ENCODE results near the gene IKZF1. TPM values are rescaled to one million over a fixed set of nuclear protein-coding genes. Genes with fewer than 3 reads are reported as not detected.

Gene IKZF1
- total and polyA plus RNA-seq, 2 of the 4 experiments (the other 2 are of a cell fraction): not detected

GRCh38 chr7:50308532-50309385, 4.2 kb downstream of the IKZF1 start:
- H4K91ac ChIP-seq (ENCODE audit: insufficient read depth, low read depth, low read length): no peak overlapping the region
- BruUV-seq (replicated peaks): no TSS peak

More at GRCh38 chr7:50308532-50309385, 4.2 kb downstream of the IKZF1 start:
- Histone ChIP-seq H2BK20ac (ENCODE audit: low read depth, low read length) (no peak overlapping the region), H3K14ac (replicated peaks; ENCODE audit: low read depth, low read length) (no peak overlapping the region), H2AK9ac (replicated peaks; ENCODE audit: low read depth, low read length, poor library complexity) (no peak overlapping the region), H3K56ac (ENCODE audit: extremely low read depth, insufficient read depth, low read length) (no peak overlapping the region), H4K5ac (ENCODE audit: low read depth, low read length) (no peak overlapping the region), H3K9ac (ENCODE audit: low read depth, low read length) (no peak overlapping the region), H2AFZ (replicated peaks; ENCODE audit: low read length, poor library complexity) (no peak overlapping the region), H3K9me3 (ENCODE audit: control insufficient read depth, insufficient read depth, low read length) (no peaks in the 10 kb centered on the region), H4K8ac (ENCODE audit: low read depth in 2 of 2, low read length in 2 of 2) (no peak overlapping the region), H3K18ac (ENCODE audit: low read depth, low read length) (no peak overlapping the region), H2BK120ac (ENCODE audit: low read depth, low read length) (no peak overlapping the region), H3K4me1 (ENCODE audit: control insufficient read depth, insufficient read depth, low read length) (no peaks in the 10 kb centered on the region), H3K9me1 (ENCODE audit: insufficient read depth, low read length) (no peaks in the 10 kb centered on the region), H2BK5ac (ENCODE audit: low read depth, low read length, poor library complexity, severe bottlenecking) (no peak overlapping the region), H3K4me3 (ENCODE audit: insufficient read depth, low read depth, low read length) (no peak overlapping the region), H3K4ac (ENCODE audit: low read depth, low read length) (no peak overlapping the region), H3K23ac (ENCODE audit: low read depth, low read length) (no peak overlapping the region), H4K20me1 (ENCODE audit: insufficient read depth, low read length) (no peaks in the 10 kb centered on the region), H3K79me1 (ENCODE audit: low read depth in 1 of 2, low read length in 2 of 2) (no peaks in the 10 kb centered on the region), H3K27me3 (ENCODE audit: control insufficient read depth, insufficient read depth, low read length) (peaks cover 14% of the 10 kb centered on the region), H2BK15ac (ENCODE audit: low read depth, low read length) (no peak overlapping the region), H3K27ac (ENCODE audit: insufficient read depth, low read length) (no peak overlapping the region), H2AK5ac (ENCODE audit: low read depth, low read length) (no peak overlapping the region), H3K4me2 (ENCODE audit: low read depth, low read length) (no peak overlapping the region), H3K36me3 (ENCODE audit: control insufficient read depth, insufficient read depth, low read length) (no peaks in the 10 kb centered on the region)
- dilution Hi-C loops (cut with HindIII; ENCODE audit: low sequenced_read_pairs, unreplicated experiment): no loop called here
- POLR2A ChIA-PET (ENCODE audit: unreplicated experiment): no interaction called here
- WGBS, 2 experiments (ENCODE audit: extremely low coverage in 2 of 2, insufficient read length in 1 of 2): 60% methylated on average over 1 of the region's 18 CpGs; no CpG with 5 or more reads in 1 of the 2 experiments
- intact Hi-C loops (cut with micrococcal nuclease): no loop called here
- TF ChIP-seq MXI1 (IDR thresholded peaks at IDR 0.05; ENCODE audit: borderline replicate concordance, low read depth, low read length) (no peak), RFX5 (IDR thresholded peaks at IDR 0.05; ENCODE audit: low read depth, low read length) (no peak), RCOR1 (IDR thresholded peaks at IDR 0.05; ENCODE audit: insufficient replicate concordance, low read length) (no peak), FOS (IDR thresholded peaks at IDR 0.05; ENCODE audit: low read depth, low read length) (no peak), POLR2A (IDR thresholded peaks at IDR 0.05; ENCODE audit: low read depth, low read length) (no peak), MAZ (IDR thresholded peaks at IDR 0.05; ENCODE audit: borderline replicate concordance, low read depth, low read length) (no peak), ELK1 (IDR thresholded peaks at IDR 0.05; ENCODE audit: borderline replicate concordance, low read depth, low read length) (no peak), MAFK (IDR thresholded peaks at IDR 0.05; ENCODE audit: low read depth, low read length) (no peak), SMC3 (IDR thresholded peaks at IDR 0.05; ENCODE audit: low read depth, low read length) (no peak)
- in situ Hi-C loops (cut with MboI; ENCODE audit: low sequenced_read_pairs): no loop called here
- CTCF ChIA-PET: no interaction called here
- ATAC-seq (ENCODE audit: low read depth) (no peak), DNase-seq (no peak)
